Panc1 (cell line): ENCODE data around the gene TTC38. TPM values are rescaled to one million over a fixed set of nuclear protein-coding genes. Genes with fewer than 3 reads are reported as not detected.

Experiments used
- ATAC-seq: fragments of 200-7000 bp; cut with Tn5 transposase; 2 replicates; pipeline ENCODE4 v1.9.1; 2020; ENCODE audit warnings: mild to moderate bottlenecking, moderate library complexity
- BruUV-seq: library from RNA; stranded (reverse); fragments of 400-500 nt; replicated peaks from 2 replicates; lab custom pipeline; 2021; lab: Mats Ljungman, UMichigan
- CTCF ChIA-PET: fragments of 300-600 bp; sonication (Branson Sonifier 250); formaldehyde crosslinking; loops from one replicate; lab custom pipeline; 2022; ENCODE audit warnings: antibody characterized with exemption; lab: Charles Lee
- POLR2A ChIA-PET: fragments of 300-600 bp; sonication (Branson Sonifier 250); formaldehyde crosslinking; loops from one replicate; lab custom pipeline; 2022; ENCODE audit warnings: antibody characterized with exemption; lab: Charles Lee
- DNase-seq: peaks from one replicate; pipeline ENCODE4 v3.0.0-alpha.2; 2010; ENCODE audit warnings: low read depth, low spot score
- H3K27ac ChIP-seq: 2 replicates; pipeline ENCODE4 v1.5.1; 2011; ENCODE audit warnings: mild to moderate bottlenecking, low read length, inconsistent platforms
- H3K27me3 ChIP-seq: fragments of 200-500 bp; sonication (Bioruptor generic); 2 replicates; pipeline ENCODE4 v1.6.0; 2014; ENCODE audit warnings: low read length, inconsistent platforms; ENCODE audit not compliant: control insufficient read depth, insufficient read depth
- H3K36me3 ChIP-seq: fragments of 200-500 bp; sonication (Bioruptor generic); 2 replicates; pipeline ENCODE4 v1.5.1; 2014; ENCODE audit warnings: inconsistent platforms, mild to moderate bottlenecking, low read length, moderate library complexity; ENCODE audit not compliant: control insufficient read depth, insufficient read depth
- H3K4me1 ChIP-seq: 2 replicates; pipeline ENCODE4 v1.5.1; 2011; ENCODE audit warnings: inconsistent platforms, mild to moderate bottlenecking, low read length, moderate library complexity; ENCODE audit not compliant: control insufficient read depth, insufficient read depth
- H3K4me3 ChIP-seq, 2 experiments: 2 replicates each; pipeline ENCODE4 v1.5.1; 2011 to 2012; ENCODE audit warnings: low read depth in 2 of 2, low read length in 2 of 2, mild to moderate bottlenecking in 2 of 2, inconsistent platforms in 1 of 2, moderate library complexity in 1 of 2
- H3K9me3 ChIP-seq: fragments of 200-500 bp; sonication (Bioruptor generic); 2 replicates; pipeline ENCODE4 v1.5.1; 2014; ENCODE audit warnings: low read depth, mild to moderate bottlenecking, inconsistent platforms, low read length, moderate library complexity; ENCODE audit not compliant: control insufficient read depth, insufficient read depth
- CTCF ChIP-seq: fragments of 450-650 bp; IDR thresholded peaks from 2 replicates; pipeline ENCODE4 v1.5.1; 2017; ENCODE audit warnings: mild to moderate bottlenecking
- POLR2AphosphoS5 ChIP-seq: IDR thresholded peaks from 2 replicates; pipeline ENCODE4 v1.6.1; 2012; ENCODE audit warnings: mild to moderate bottlenecking, low read depth, low read length, moderate library complexity
- REST ChIP-seq, 2 experiments: IDR thresholded peaks; 2 replicates each; pipeline ENCODE4 v1.6.1; 2011 to 2012; ENCODE audit warnings: low read depth in 2 of 2, control low read depth in 1 of 2, low read length in 1 of 2, mild to moderate bottlenecking in 1 of 2, moderate library complexity in 1 of 2; ENCODE audit not compliant: insufficient read depth in 1 of 2
- SIN3A ChIP-seq: IDR thresholded peaks from 2 replicates; pipeline ENCODE4 v1.6.1; 2012; ENCODE audit warnings: low read depth, mild to moderate bottlenecking, low read length, moderate library complexity, borderline replicate concordance; ENCODE audit not compliant: insufficient read depth
- TCF7L2 ChIP-seq: IDR thresholded peaks from 2 replicates; pipeline ENCODE4 v1.6.1; 2011; ENCODE audit warnings: mild to moderate bottlenecking, low read depth, low read length, inconsistent platforms
- in situ Hi-C: cut with HindIII; loops from 2 replicates; pipeline ENCODE4 v1.10.0; 2016; ENCODE audit warnings: low sequenced_read_pairs, low pct_unique_long_range_greater_than_20kb
- intact Hi-C: fragments of 100-400 bp; cut with micrococcal nuclease; formaldehyde crosslinking; loops from one replicate; pipeline ENCODE4 v1.10.0; 2022; ENCODE audit not compliant: unreplicated experiment
- total RNA-seq: library from RNA; stranded (reverse); gene quantifications from one replicate; pipeline ENCODE4 v1.2.1, GENCODE V29; 2021; ENCODE audit not compliant: unreplicated experiment

The TTC38 gene
- total RNA-seq, 1 experiment from 2014 or later, result 14.0 TPM

- ATAC-seq (no peak), DNase-seq (no peak)
- H3K36me3 ChIP-seq, result no peaks in the 10 kb centered on the region
- H3K9me3 ChIP-seq, result no peaks in the 10 kb centered on the region
- POLR2A ChIA-PET, result no interaction called here
- no TSS peak for BruUV-seq
- in situ Hi-C loops (no loop called here), intact Hi-C loops (no loop called here)
- no peak overlapping the region for H3K27ac ChIP-seq
- no peaks in the 10 kb centered on the region for H3K4me1 ChIP-seq
- no peak overlapping the region for H3K4me3 ChIP-seq
- H3K27me3 ChIP-seq, result no peaks in the 10 kb centered on the region
- CTCF ChIA-PET, result no interaction called here
- TF ChIP-seq REST (IDR thresholded peaks at IDR 0.05; ENCODE audit: insufficient read depth in 1 of 2, low read depth in 2 of 2, low read length in 1 of 2), result no peak
- no peak for TF ChIP-seq TCF7L2
- TF ChIP-seq CTCF, result no peak
- TF ChIP-seq SIN3A, result no peak
- TF ChIP-seq POLR2AphosphoS5, result no peak
Observed at GRCh38 chr22:46220921-46221320, 46.9 kb upstream of the TTC38 start.

- no peak for DNase-seq
- H3K36me3 ChIP-seq, result no peaks in the 10 kb centered on the region
- no peaks in the 10 kb centered on the region for H3K27me3 ChIP-seq
- no TSS peak for BruUV-seq
- CTCF ChIA-PET, result no interaction called here
- intact Hi-C loops (no loop called here), in situ Hi-C loops (no loop called here)
- no peaks in the 10 kb centered on the region for H3K4me1 ChIP-seq
- H3K27ac ChIP-seq, result no peak overlapping the region
- H3K9me3 ChIP-seq, result no peaks in the 10 kb centered on the region
- ATAC-seq, result no peak
- POLR2A ChIA-PET, result interaction anchor here (0.6 kb wide), 1 partner anchor 57 kb away, joined by 3 read pairs; no protein-coding TSS in a partner anchor
- TF ChIP-seq TCF7L2 (no peak), CTCF (no peak), POLR2AphosphoS5 (no peak), SIN3A (no peak), REST (IDR thresholded peaks at IDR 0.05; ENCODE audit: insufficient read depth in 1 of 2, low read depth in 2 of 2, low read length in 1 of 2) (no peak)
- no peak overlapping the region for H3K4me3 ChIP-seq
Observed at GRCh38 chr22:46224044-46224897, 43.5 kb upstream of the TTC38 start.
